ENCODE data around the gene TSEN2. TPM values are rescaled to one million over a fixed set of nuclear protein-coding genes. Genes with fewer than 3 reads are reported as not detected.

The TSEN2 gene
- total and polyA plus RNA-seq, 2 of the 13 experiments (the other 11 are each of a cell fraction or from before 2014, with no cell fraction given) = 11.0 to 17.3 TPM

DNA sequence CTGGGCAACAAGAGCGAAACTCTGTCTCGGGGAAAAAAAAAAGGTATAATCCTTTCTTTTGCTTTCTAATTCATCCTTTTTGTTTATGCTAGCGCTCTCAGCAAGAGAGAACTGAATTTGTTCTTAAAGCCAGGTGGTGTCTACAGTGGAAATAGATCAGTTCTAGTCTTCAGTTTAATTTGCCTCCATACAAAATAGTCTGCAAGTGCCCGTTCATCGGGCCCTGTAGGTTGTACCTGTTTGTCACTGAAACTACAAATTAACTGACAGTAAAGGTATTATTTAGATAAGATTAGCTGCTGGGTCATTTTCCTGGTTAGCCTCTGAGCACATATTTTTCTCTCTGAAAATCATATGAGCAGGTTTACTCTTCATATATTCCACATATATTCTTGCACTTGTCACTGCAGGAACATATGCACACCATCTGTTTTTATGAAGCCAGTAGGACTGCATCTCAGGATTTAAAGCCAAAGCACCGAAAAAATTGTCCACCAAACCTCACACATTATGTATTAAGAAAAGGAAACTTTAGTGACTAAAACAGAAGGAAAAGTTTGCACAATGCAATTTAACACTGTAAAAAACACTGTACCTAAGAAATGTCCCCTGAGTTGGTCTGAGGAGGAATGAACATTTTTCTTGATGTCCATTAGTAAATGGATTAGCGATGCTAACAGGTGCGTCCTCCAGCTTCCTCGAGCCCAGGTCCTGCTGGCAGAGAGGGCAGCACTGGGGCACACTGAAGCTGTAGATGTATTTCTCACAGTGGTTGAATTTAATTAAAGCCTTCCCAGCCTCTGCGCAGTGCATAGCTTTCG lies 60.6 kb downstream of the TSEN2 start:
- Histone ChIP-seq H3K9ac (ENCODE audit: insufficient read depth, low read depth, low read length) (no peak overlapping the region), H3K4me1 (ENCODE audit: insufficient read depth, low read length) (no peaks in the 10 kb centered on the region), H3K79me2 (ENCODE audit: insufficient read depth, low read length) (no peaks in the 10 kb centered on the region), H3K4me3 (replicated peaks in 1 of 3; ENCODE audit: insufficient read depth in 1 of 3, low read depth in 2 of 3, low read length in 3 of 3) (no peak overlapping the region), H3K27me3 (ENCODE audit: control insufficient read depth in 1 of 2, insufficient read depth in 2 of 2, low read length in 2 of 2) (no peaks in the 10 kb centered on the region), H3K4me2 (ENCODE audit: low read depth, low read length) (no peak overlapping the region), H4K20me1 (ENCODE audit: insufficient read depth, low read length) (no peaks in the 10 kb centered on the region), H3K36me3 (replicated peaks in 1 of 2; ENCODE audit: control insufficient read depth in 1 of 2, insufficient read depth in 2 of 2, low read length in 2 of 2) (peaks cover 0 to 6% of the 10 kb centered on the region in 2 experiments; a peak in 1 of 5 replicates), H2AFZ (ENCODE audit: low read length) (no peak overlapping the region), H3K9me3 (ENCODE audit: low read length) (no peaks in the 10 kb centered on the region), H3K27ac (ENCODE audit: extremely low read length, insufficient read depth, low read length) (no peak overlapping the region)
- ChIA-PET CTCF (ENCODE audit: low intra/inter-chr PET ratio, low total read pairs) (no interaction called here), POLR2A (no interaction called here)
- DNase-seq (ENCODE audit: low spot score) (no peak), FAIRE-seq (no peak), ATAC-seq (no peak)
- intact Hi-C loops (cut with micrococcal nuclease; ENCODE audit: unreplicated experiment) = no loop called here
- BruUV-seq (replicated peaks) = no TSS peak
- in situ Hi-C loops (cut with HindIII; ENCODE audit: extremely low pct_ligation_motif_present, low pct_unique_long_range_greater_than_20kb) = no loop called here
- TF ChIP-seq JUNB (CRISPR knock-in tag; IDR thresholded peaks at IDR 0.05; ENCODE audit: borderline replicate concordance) (no peak), ZNF883 (CRISPR knock-in tag; IDR thresholded peaks at IDR 0.05; ENCODE audit: not compliant biosample characterization) (no peak), PRPF4 (IDR thresholded peaks at IDR 0.05; ENCODE audit: low read depth, low read length, poor library complexity, severe bottlenecking) (no peak), EED (CRISPR knock-in tag; IDR thresholded peaks at IDR 0.05) (no peak), EEA1 (CRISPR knock-in tag; IDR thresholded peaks at IDR 0.05; ENCODE audit: borderline replicate concordance) (no peak), ZBTB21 (CRISPR knock-in tag; IDR thresholded peaks at IDR 0.05) (no peak), CHD2 (IDR thresholded peaks at IDR 0.05; ENCODE audit: low read depth, low read length) (no peak), TCF7L2 (IDR thresholded peaks at IDR 0.05; ENCODE audit: low read depth, low read length) (no peak), SKI (IDR thresholded peaks at IDR 0.05; ENCODE audit: partially characterized antibody) (no peak), SETDB1 (CRISPR knock-in tag; IDR thresholded peaks at IDR 0.05; ENCODE audit: borderline replicate concordance) (no peak), ZNF12 (CRISPR knock-in tag; IDR thresholded peaks at IDR 0.05) (no peak), SP5 (CRISPR knock-in tag; IDR thresholded peaks at IDR 0.05; ENCODE audit: borderline replicate concordance, low read depth) (no peak)
- WGBS (ENCODE audit: low lambda C conversion rate) = 78% methylated on average over 11 of the region's 11 CpGs
